Panc1 (cell line): ENCODE data around the gene ZYX.

Source experiments
- POLR2AphosphoS5 ChIP-seq: IDR thresholded peaks from 2 replicates; pipeline ENCODE4 v1.6.1; 2012; ENCODE audit warnings: mild to moderate bottlenecking, low read depth, low read length, moderate library complexity
- SIN3A ChIP-seq: IDR thresholded peaks from 2 replicates; pipeline ENCODE4 v1.6.1; 2012; ENCODE audit warnings: low read depth, mild to moderate bottlenecking, low read length, moderate library complexity, borderline replicate concordance; ENCODE audit not compliant: insufficient read depth
- TCF7L2 ChIP-seq: IDR thresholded peaks from 2 replicates; pipeline ENCODE4 v1.6.1; 2011; ENCODE audit warnings: mild to moderate bottlenecking, low read depth, low read length, inconsistent platforms
- TF ChIP-seq, protein P1 (sequence below): fragments of 450-650 bp; IDR thresholded peaks from 2 replicates; pipeline ENCODE4 v1.5.1; 2017; ENCODE audit warnings: mild to moderate bottlenecking

DNA sequence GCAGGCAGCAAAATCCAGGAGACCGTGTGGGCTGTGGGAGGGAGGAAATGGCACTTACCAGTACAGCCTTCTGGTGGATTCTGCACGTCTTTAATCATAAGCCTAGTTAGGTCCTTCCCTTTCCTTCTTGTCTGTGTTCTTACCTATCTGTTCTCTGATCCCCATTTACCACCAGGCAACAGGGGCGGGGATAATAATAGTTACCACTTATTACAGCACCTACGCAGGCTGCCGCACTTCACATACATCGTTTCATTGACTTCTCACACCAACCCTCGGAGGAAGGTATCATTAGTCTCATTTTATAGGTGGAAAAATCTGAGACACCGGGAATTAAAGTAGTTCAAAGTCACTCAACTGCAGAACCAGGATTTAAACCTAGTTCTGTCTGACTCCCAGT lies 32.0 kb downstream of the ZYX start:
- TF ChIP-seq TCF7L2 (no peak), POLR2AphosphoS5 (no peak), SIN3A (no peak)
- TF ChIP-seq, protein P1, sequence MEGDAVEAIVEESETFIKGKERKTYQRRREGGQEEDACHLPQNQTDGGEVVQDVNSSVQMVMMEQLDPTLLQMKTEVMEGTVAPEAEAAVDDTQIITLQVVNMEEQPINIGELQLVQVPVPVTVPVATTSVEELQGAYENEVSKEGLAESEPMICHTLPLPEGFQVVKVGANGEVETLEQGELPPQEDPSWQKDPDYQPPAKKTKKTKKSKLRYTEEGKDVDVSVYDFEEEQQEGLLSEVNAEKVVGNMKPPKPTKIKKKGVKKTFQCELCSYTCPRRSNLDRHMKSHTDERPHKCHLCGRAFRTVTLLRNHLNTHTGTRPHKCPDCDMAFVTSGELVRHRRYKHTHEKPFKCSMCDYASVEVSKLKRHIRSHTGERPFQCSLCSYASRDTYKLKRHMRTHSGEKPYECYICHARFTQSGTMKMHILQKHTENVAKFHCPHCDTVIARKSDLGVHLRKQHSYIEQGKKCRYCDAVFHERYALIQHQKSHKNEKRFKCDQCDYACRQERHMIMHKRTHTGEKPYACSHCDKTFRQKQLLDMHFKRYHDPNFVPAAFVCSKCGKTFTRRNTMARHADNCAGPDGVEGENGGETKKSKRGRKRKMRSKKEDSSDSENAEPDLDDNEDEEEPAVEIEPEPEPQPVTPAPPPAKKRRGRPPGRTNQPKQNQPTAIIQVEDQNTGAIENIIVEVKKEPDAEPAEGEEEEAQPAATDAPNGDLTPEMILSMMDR, result no peak
